ENCODE results near the gene ALDH4A1. TPM values are rescaled to one million over a fixed set of nuclear protein-coding genes. Genes with fewer than 3 reads are reported as not detected.

The ALDH4A1 gene
- total RNA-seq, 1 donor from 2014 or later = 30.0 TPM

GRCh38 chr1:18884727-18885126, 17.6 kb downstream of the ALDH4A1 start:
- Mint-ChIP-seq H3K4me3 (ENCODE audit: low read depth) (no peak overlapping the region), H3K27me3 (no peaks in the 10 kb centered on the region), H3K36me3 (ENCODE audit: insufficient read depth) (peaks cover 8% of the 10 kb centered on the region), H3K27ac (no peak overlapping the region), H3K4me1 (ENCODE audit: low read depth) (no peaks in the 10 kb centered on the region), H3K9me3 (ENCODE audit: low read depth) (no peaks in the 10 kb centered on the region)
- TF ChIP-seq, protein P1, sequence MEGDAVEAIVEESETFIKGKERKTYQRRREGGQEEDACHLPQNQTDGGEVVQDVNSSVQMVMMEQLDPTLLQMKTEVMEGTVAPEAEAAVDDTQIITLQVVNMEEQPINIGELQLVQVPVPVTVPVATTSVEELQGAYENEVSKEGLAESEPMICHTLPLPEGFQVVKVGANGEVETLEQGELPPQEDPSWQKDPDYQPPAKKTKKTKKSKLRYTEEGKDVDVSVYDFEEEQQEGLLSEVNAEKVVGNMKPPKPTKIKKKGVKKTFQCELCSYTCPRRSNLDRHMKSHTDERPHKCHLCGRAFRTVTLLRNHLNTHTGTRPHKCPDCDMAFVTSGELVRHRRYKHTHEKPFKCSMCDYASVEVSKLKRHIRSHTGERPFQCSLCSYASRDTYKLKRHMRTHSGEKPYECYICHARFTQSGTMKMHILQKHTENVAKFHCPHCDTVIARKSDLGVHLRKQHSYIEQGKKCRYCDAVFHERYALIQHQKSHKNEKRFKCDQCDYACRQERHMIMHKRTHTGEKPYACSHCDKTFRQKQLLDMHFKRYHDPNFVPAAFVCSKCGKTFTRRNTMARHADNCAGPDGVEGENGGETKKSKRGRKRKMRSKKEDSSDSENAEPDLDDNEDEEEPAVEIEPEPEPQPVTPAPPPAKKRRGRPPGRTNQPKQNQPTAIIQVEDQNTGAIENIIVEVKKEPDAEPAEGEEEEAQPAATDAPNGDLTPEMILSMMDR (IDR thresholded peaks at IDR 0.05; ENCODE audit: unreplicated experiment) = no peak
- DNase-seq (ENCODE audit: low spot score, unreplicated experiment) = no peak

- no peaks in the 10 kb centered on the region for H3K27me3 Mint-ChIP-seq
- H3K4me1 Mint-ChIP-seq (ENCODE audit: low read depth) = no peaks in the 10 kb centered on the region
- no peak for DNase-seq (ENCODE audit: low spot score, unreplicated experiment)
- H3K36me3 Mint-ChIP-seq (ENCODE audit: insufficient read depth) = peaks cover 8% of the 10 kb centered on the region
- no peak overlapping the region for H3K4me3 Mint-ChIP-seq (ENCODE audit: low read depth)
- peak overlapping the region; percentile 33 for H3K27ac Mint-ChIP-seq
- TF ChIP-seq, protein P1 (IDR thresholded peaks at IDR 0.05; ENCODE audit: unreplicated experiment) = no peak
- H3K9me3 Mint-ChIP-seq (ENCODE audit: low read depth) = no peaks in the 10 kb centered on the region
Observed at GRCh38 chr1:18884419-18884717, 18.0 kb downstream of the ALDH4A1 start.

DNA sequence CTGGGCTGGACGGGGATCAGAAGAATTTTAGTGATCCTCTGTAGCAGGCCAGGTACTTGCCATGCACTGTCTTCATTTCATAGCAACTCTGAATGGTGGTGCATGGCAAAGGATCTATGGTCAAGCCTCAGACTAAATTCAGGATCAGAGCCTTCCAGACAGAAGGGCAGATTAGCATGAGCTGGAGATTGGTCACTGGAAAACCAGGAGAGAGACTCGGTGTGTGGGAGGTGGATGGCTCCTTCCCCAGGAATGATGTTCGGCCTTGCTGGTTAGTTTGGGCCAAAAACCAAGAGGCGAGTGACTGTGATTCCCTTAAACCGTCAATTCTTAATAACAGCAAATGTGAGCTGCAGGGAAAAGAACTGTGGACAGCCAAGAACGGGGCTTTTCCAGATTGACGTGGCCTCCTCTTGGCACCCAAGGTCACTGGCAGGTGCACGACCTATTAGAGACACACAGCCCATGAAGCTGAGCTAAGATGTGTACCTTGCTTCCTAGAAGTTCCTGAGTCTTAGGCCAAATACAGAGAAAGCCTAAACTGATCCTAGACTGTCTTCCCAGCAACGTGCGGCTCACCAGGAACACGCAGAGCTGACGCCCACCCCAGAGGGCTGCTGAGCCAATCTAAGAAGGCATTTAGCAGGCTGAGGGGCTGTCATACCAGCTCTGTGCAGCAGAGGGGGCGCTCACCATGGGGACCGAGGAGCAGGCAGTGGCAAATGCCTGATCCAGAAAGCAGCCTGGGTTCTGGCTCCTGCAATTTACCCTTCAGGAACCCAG, 18.5 kb downstream of the ALDH4A1 start:
- no peaks in the 10 kb centered on the region for H3K4me1 Mint-ChIP-seq (ENCODE audit: low read depth)
- TF ChIP-seq, protein P1 (IDR thresholded peaks at IDR 0.05; ENCODE audit: unreplicated experiment) = peak; percentile 86
- no peak overlapping the region for H3K4me3 Mint-ChIP-seq (ENCODE audit: low read depth)
- no peaks in the 10 kb centered on the region for H3K27me3 Mint-ChIP-seq
- DNase-seq (ENCODE audit: low spot score, unreplicated experiment) = peak; percentile 66
- peak overlapping the region; percentile 33 for H3K27ac Mint-ChIP-seq
- peaks cover 8% of the 10 kb centered on the region for H3K36me3 Mint-ChIP-seq (ENCODE audit: insufficient read depth)
- H3K9me3 Mint-ChIP-seq (ENCODE audit: low read depth) = no peaks in the 10 kb centered on the region

DNA sequence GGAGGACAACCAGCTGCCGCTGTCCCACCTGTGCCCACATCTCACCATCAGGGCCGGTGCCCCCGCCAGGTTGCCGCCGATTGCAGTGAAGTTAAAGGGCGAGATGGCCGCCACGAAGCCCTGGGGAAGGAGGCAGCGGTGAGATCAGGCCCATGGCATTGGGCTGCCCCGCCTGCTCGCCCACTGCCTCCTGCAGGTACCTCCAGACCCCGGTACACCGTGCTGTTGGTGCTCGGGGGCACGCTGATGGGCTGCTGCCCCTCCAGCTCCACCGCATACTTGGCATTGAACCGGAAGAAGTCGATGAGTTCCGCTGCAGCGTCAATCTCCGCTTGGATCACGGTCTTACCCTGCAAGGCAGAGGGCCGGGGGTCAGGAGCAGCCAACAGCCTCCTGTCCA, 19.3 kb downstream of the ALDH4A1 start:
- Mint-ChIP-seq H3K4me1 (ENCODE audit: low read depth) (no peaks in the 10 kb centered on the region), H3K36me3 (ENCODE audit: insufficient read depth) (peaks cover 8% of the 10 kb centered on the region), H3K4me3 (ENCODE audit: low read depth) (no peak overlapping the region), H3K27ac (no peak overlapping the region), H3K9me3 (ENCODE audit: low read depth) (no peaks in the 10 kb centered on the region), H3K27me3 (no peaks in the 10 kb centered on the region)
- TF ChIP-seq, protein P1 (IDR thresholded peaks at IDR 0.05; ENCODE audit: unreplicated experiment) = no peak
- DNase-seq (ENCODE audit: low spot score, unreplicated experiment) = no peak

DNA sequence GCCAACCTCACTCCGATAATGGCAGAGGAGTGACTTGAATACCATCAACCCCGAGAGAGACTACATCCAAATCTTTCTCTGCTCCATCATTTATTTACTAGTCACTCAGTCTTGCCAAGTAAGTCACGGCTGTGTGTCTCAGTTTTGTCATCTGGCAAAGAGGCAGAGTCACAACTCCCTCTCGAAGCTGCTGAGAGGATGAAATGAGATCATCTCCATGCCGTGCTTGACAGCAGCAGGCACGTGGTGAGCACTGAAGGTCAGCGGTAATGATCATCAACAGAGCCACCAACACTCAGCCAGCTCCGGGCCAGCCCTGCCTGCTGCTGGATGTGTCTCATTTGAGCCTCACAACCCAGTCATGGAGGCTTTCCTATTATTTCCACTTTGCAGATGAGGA, 19.9 kb downstream of the ALDH4A1 start:
- Mint-ChIP-seq H3K27me3 (no peaks in the 10 kb centered on the region), H3K4me3 (ENCODE audit: low read depth) (no peak overlapping the region), H3K4me1 (ENCODE audit: low read depth) (no peaks in the 10 kb centered on the region), H3K36me3 (ENCODE audit: insufficient read depth) (peaks cover 9% of the 10 kb centered on the region), H3K27ac (no peak overlapping the region), H3K9me3 (ENCODE audit: low read depth) (no peaks in the 10 kb centered on the region)
- DNase-seq (ENCODE audit: low spot score, unreplicated experiment) = no peak
- TF ChIP-seq, protein P1 (IDR thresholded peaks at IDR 0.05; ENCODE audit: unreplicated experiment) = no peak
